H1 (cell line): Measurements from ENCODE around the gene FLRT1. TPM values are rescaled to one million over a fixed set of nuclear protein-coding genes. Genes with fewer than 3 reads are reported as not detected.
A peak's percentile ranks its signal among the peaks of the same experiment; 100 is the strongest.

Source experiments
- ASH2L ChIP-seq: fragments of 200-600, 300-600 bp; sonication (generic); IDR thresholded peaks from one replicate; pipeline ENCODE4 v1.7.1; 2017; ENCODE audit warnings: low read length
- BACH1 ChIP-seq: IDR thresholded peaks from 2 replicates; pipeline ENCODE4 v1.6.1; 2012; ENCODE audit warnings: low read length, improper control_type of control experiment
- BRCA1 ChIP-seq: IDR thresholded peaks from 2 replicates; pipeline ENCODE4 v1.6.1; 2012; ENCODE audit warnings: low read depth, low read length, improper control_type of control experiment
- CHD1 ChIP-seq: IDR thresholded peaks from 2 replicates; pipeline ENCODE4 v1.6.1; 2012; ENCODE audit warnings: low read depth, low read length, improper control_type of control experiment
- HDAC2 ChIP-seq, 2 experiments: fragments of 300-600 bp in 1 of 2; sonication (generic) in 1 of 2; IDR thresholded peaks; 2 replicates each; pipeline ENCODE4 v1.6.1; 2011 to 2012; ENCODE audit warnings: low read depth in 2 of 2, low read length in 2 of 2, mild to moderate bottlenecking in 2 of 2, moderate library complexity in 2 of 2, borderline replicate concordance in 1 of 2, inconsistent platforms in 1 of 2
- HDAC6 ChIP-seq: IDR thresholded peaks from one replicate; pipeline ENCODE4 v1.7.1; 2012; ENCODE audit warnings: low read depth, mild to moderate bottlenecking, inconsistent platforms, low read length, moderate library complexity
- JUND ChIP-seq: IDR thresholded peaks from 2 replicates; pipeline ENCODE4 v1.6.1; 2011; ENCODE audit warnings: mild to moderate bottlenecking, improper control_type of control experiment, low read length
- KDM5A ChIP-seq: fragments of 200-600 bp; IDR thresholded peaks from 2 replicates; pipeline ENCODE4 v1.7.1; 2012; ENCODE audit warnings: mild to moderate bottlenecking, low read length, inconsistent platforms, mixed read lengths
- MAFK ChIP-seq: IDR thresholded peaks from 2 replicates; pipeline ENCODE4 v1.6.1; 2012; ENCODE audit warnings: low read depth, mild to moderate bottlenecking, improper control_type of control experiment, low read length
- RFX5 ChIP-seq: IDR thresholded peaks from 2 replicates; pipeline ENCODE4 v1.6.1; 2011; ENCODE audit warnings: low read depth, low read length, improper control_type of control experiment, borderline replicate concordance
- SP1 ChIP-seq: IDR thresholded peaks from 2 replicates; pipeline ENCODE4 v1.6.1; 2011; ENCODE audit warnings: low read depth, low read length
- SP2 ChIP-seq: IDR thresholded peaks from 2 replicates; pipeline ENCODE4 v1.6.1; 2012; ENCODE audit warnings: mild to moderate bottlenecking, low read length, inconsistent platforms
- TCF12 ChIP-seq: IDR thresholded peaks from 2 replicates; pipeline ENCODE4 v1.6.1; 2011; ENCODE audit warnings: low read depth, mild to moderate bottlenecking, low read length
- ZNF274 ChIP-seq: IDR thresholded peaks from 2 replicates; pipeline ENCODE4 v1.7.0; 2012; ENCODE audit warnings: low read length, borderline replicate concordance; ENCODE audit errors: extremely low read depth
- polyA plus RNA-seq, 7 experiments: library from polyadenylated mRNA; depleted of rRNA in 3 of 7; stranded (reverse) in 5 of 7; unstranded in 2 of 7; fragments of >200 nt in 5 of 7; fragments of 200-250 nt in 2 of 7; gene quantifications; 1 replicate in 5 of 7; 2 replicates in 1 of 7; 4 replicates in 1 of 7; pipeline versions ENCODE4 v1.2.1 to v1.2.3, GENCODE V29; 2011 to 2013; ENCODE audit warnings: missing spikeins in 2 of 7, mixed read lengths in 2 of 7
- total RNA-seq: library from RNA; stranded (reverse); fragmentation: NEBNext Ultra II Directional; extraction: Animal tissue kit (Norgen Biotek cat#: 25700); gene quantifications from 2 replicates; pipeline ENCODE4 v1.2.1, GENCODE V29; 2021
- TF ChIP-seq, protein P1 (sequence below): IDR thresholded peaks from 2 replicates; pipeline ENCODE4 v1.6.1; 2012; ENCODE audit warnings: inconsistent platforms
- TF ChIP-seq, protein P2 (sequence below), 3 experiments: IDR thresholded peaks; 1 replicate in 2 of 3; 2 replicates in 1 of 3; pipeline versions ENCODE4 v1.5.1 to v1.6.1; 2011; ENCODE audit warnings: low read length in 3 of 3, mild to moderate bottlenecking in 3 of 3, inconsistent platforms in 2 of 3, low read depth in 1 of 3, moderate library complexity in 1 of 3; ENCODE audit not compliant: insufficient read depth in 1 of 3; ENCODE audit errors: control extremely low read depth in 1 of 3
- TF ChIP-seq, protein P3 (sequence below): IDR thresholded peaks from 2 replicates; pipeline ENCODE4 v1.6.1; 2011; ENCODE audit warnings: low read length, improper control_type of control experiment

Gene FLRT1
- total and polyA plus RNA-seq, 2 of the 8 experiments (the other 6 are each of a cell fraction or from before 2014, with no cell fraction given) = 0.14 to 0.28 TPM

DNA sequence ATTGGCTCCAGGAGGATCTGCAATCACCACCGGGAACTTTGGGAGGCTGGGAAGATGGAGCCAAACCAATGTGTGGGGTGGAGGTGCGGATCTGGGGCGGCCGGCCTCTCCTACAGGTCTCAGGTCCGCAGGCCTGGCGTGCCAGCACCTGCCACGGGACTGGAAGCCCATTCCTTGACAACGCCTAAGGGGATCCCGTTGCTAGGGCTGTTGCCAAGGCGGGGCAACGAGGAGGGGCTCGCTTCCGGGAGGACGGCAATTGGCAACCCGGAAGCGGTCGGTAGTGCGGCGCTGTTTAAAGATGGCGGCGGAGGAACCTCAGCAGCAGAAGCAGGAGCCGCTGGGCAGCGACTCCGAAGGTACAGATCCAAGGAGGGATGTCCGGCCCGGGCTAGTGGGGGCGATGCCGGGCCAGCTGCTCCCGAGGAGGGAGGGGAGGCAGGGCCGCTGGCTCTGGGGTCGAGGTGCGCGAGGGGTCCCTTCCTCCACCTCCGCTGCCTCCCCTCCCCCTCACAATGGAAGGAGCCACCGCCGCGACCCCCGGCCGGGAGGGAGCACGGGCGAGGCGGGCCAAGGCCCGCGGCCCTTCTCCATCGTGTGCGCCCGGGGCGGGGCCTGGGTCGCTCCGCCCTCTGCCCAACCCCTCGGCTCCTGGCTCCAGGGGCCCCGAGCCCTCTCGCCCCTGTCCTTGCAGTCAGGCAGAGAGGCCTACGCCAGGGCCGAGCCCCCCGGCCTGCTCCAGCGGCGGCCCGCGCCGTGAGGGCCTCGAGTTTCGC lies 49.4 kb upstream of the FLRT1 start, which contains the start of gene OTUB1 (continued):
- TF ChIP-seq MAFK = no peak
- no peak for TF ChIP-seq ZNF274
- TF ChIP-seq HDAC6 = no peak
- TF ChIP-seq, protein P1, sequence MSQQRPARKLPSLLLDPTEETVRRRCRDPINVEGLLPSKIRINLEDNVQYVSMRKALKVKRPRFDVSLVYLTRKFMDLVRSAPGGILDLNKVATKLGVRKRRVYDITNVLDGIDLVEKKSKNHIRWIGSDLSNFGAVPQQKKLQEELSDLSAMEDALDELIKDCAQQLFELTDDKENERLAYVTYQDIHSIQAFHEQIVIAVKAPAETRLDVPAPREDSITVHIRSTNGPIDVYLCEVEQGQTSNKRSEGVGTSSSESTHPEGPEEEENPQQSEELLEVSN = 0 out of 2 replicates have a peak, but pooled peaks have one; percentile 17
- TF ChIP-seq TCF12 = no peak
- no peak for TF ChIP-seq RFX5
- no peak for TF ChIP-seq JUND
- TF ChIP-seq BRCA1 = no peak
- TF ChIP-seq, protein P2, sequence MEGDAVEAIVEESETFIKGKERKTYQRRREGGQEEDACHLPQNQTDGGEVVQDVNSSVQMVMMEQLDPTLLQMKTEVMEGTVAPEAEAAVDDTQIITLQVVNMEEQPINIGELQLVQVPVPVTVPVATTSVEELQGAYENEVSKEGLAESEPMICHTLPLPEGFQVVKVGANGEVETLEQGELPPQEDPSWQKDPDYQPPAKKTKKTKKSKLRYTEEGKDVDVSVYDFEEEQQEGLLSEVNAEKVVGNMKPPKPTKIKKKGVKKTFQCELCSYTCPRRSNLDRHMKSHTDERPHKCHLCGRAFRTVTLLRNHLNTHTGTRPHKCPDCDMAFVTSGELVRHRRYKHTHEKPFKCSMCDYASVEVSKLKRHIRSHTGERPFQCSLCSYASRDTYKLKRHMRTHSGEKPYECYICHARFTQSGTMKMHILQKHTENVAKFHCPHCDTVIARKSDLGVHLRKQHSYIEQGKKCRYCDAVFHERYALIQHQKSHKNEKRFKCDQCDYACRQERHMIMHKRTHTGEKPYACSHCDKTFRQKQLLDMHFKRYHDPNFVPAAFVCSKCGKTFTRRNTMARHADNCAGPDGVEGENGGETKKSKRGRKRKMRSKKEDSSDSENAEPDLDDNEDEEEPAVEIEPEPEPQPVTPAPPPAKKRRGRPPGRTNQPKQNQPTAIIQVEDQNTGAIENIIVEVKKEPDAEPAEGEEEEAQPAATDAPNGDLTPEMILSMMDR (IDR thresholded peaks at IDR 0.05; ENCODE audit: control extremely low read depth in 1 of 3, insufficient read depth in 1 of 3, low read depth in 1 of 3, low read length in 3 of 3) = peak in 1 of 3 experiments; percentile 19; a peak in 1 of 4 replicates
- TF ChIP-seq BACH1 = no peak
- TF ChIP-seq KDM5A = peak; percentile 89
- TF ChIP-seq CHD1 = peak; percentile 45; the same call in 1 of the 2 replicates
- no peak for TF ChIP-seq SP2
- peak; percentile 44; the same call in 1 of the 2 replicates for TF ChIP-seq SP1
- TF ChIP-seq HDAC2 (IDR thresholded peaks at IDR 0.05; ENCODE audit: borderline replicate concordance in 1 of 2, low read depth in 2 of 2, low read length in 2 of 2) = peak; percentile 28 to 84; a peak in 2 of 4 replicates
- peak; percentile 91 for TF ChIP-seq ASH2L
- TF ChIP-seq, protein P3, sequence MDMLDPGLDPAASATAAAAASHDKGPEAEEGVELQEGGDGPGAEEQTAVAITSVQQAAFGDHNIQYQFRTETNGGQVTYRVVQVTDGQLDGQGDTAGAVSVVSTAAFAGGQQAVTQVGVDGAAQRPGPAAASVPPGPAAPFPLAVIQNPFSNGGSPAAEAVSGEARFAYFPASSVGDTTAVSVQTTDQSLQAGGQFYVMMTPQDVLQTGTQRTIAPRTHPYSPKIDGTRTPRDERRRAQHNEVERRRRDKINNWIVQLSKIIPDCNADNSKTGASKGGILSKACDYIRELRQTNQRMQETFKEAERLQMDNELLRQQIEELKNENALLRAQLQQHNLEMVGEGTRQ = peak; percentile 14; the same call in 1 of the 2 replicates
